ENCODE data around the gene JAK1.

DNA sequence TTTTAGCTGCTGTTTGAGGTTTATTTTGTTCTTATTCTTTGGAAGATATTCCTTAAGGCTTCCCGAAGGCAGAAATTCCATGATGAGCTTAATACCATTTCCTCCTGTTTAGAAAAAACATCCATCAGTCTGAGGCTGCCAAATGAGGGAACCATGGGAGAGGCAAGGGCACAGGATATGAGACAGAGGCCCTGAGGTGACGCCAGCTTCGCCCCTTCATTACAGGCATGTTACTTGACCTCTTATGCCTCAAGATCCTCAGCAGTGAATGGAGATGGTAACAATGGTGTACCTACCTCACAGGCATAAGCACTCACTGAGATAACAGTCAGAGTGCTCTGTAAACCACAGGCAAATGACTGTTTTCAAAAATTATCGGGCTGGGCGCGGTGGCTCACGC is 127.9 kb downstream of the JAK1 start:
- TF ChIP-seq, protein P1, sequence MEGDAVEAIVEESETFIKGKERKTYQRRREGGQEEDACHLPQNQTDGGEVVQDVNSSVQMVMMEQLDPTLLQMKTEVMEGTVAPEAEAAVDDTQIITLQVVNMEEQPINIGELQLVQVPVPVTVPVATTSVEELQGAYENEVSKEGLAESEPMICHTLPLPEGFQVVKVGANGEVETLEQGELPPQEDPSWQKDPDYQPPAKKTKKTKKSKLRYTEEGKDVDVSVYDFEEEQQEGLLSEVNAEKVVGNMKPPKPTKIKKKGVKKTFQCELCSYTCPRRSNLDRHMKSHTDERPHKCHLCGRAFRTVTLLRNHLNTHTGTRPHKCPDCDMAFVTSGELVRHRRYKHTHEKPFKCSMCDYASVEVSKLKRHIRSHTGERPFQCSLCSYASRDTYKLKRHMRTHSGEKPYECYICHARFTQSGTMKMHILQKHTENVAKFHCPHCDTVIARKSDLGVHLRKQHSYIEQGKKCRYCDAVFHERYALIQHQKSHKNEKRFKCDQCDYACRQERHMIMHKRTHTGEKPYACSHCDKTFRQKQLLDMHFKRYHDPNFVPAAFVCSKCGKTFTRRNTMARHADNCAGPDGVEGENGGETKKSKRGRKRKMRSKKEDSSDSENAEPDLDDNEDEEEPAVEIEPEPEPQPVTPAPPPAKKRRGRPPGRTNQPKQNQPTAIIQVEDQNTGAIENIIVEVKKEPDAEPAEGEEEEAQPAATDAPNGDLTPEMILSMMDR (IDR thresholded peaks at IDR 0.05), result no peak
- no peak for TF ChIP-seq POLR2A (IDR thresholded peaks at IDR 0.05)
